ENCODE results near the gene IL3RA. TPM values are rescaled to one million over a fixed set of nuclear protein-coding genes. Genes with fewer than 3 reads are reported as not detected.
"Not testable (repeated sequence)": the region's sequence is repeated elsewhere in the genome, so short reads cannot be mapped to it uniquely, and the experiment has no call there.

IL3RA gene
- total RNA-seq, 1 donor from 2014 or later, result not detected

- no peak for DNase-seq (ENCODE audit: low spot score, unreplicated experiment)
- no peak overlapping the region for H3K4me3 Mint-ChIP-seq (ENCODE audit: low read depth)
- H3K9me3 Mint-ChIP-seq (ENCODE audit: low read depth), result no peaks in the 10 kb centered on the region
These were observed 65.2 kb downstream of the IL3RA start for GRCh38 chrX:1401611-1402430.

GRCh38 chrX:1403228-1403627, 66.6 kb downstream of the IL3RA start:
- Mint-ChIP-seq H3K9me3 (ENCODE audit: low read depth) (no peaks in the 10 kb centered on the region), H3K27me3 (no peaks in the 10 kb centered on the region), H3K36me3 (ENCODE audit: insufficient read depth) (no peaks in the 10 kb centered on the region), H3K4me1 (ENCODE audit: low read depth) (no peaks in the 10 kb centered on the region), H3K27ac (no peak overlapping the region), H3K4me3 (ENCODE audit: low read depth) (no peak overlapping the region)
- no peak for TF ChIP-seq CTCF (IDR thresholded peaks at IDR 0.05; ENCODE audit: unreplicated experiment)
- no peak for DNase-seq (ENCODE audit: low spot score, unreplicated experiment)

More at GRCh38 chrX:1401611-1402430, 65.2 kb downstream of the IL3RA start:
- Mint-ChIP-seq H3K27ac (no peak overlapping the region), H3K36me3 (ENCODE audit: insufficient read depth) (peaks cover 1% of the 10 kb centered on the region), H3K27me3 (no peaks in the 10 kb centered on the region), H3K4me1 (ENCODE audit: low read depth) (no peaks in the 10 kb centered on the region)
- no peak for TF ChIP-seq CTCF (IDR thresholded peaks at IDR 0.05; ENCODE audit: unreplicated experiment)

GRCh38 chrX:1403867-1404266, 67.3 kb downstream of the IL3RA start:
- not testable (repeated sequence) for H3K4me3 Mint-ChIP-seq (ENCODE audit: low read depth); H3K27me3 Mint-ChIP-seq; H3K9me3 Mint-ChIP-seq (ENCODE audit: low read depth); DNase-seq (ENCODE audit: low spot score, unreplicated experiment); H3K36me3 Mint-ChIP-seq (ENCODE audit: insufficient read depth); H3K4me1 Mint-ChIP-seq (ENCODE audit: low read depth); H3K27ac Mint-ChIP-seq

- H3K27ac Mint-ChIP-seq; H3K36me3 Mint-ChIP-seq (ENCODE audit: insufficient read depth); H3K4me3 Mint-ChIP-seq (ENCODE audit: low read depth); H3K27me3 Mint-ChIP-seq; H3K4me1 Mint-ChIP-seq (ENCODE audit: low read depth); DNase-seq (ENCODE audit: low spot score, unreplicated experiment); H3K9me3 Mint-ChIP-seq (ENCODE audit: low read depth): not testable (repeated sequence)
These were observed 69.2 kb downstream of the IL3RA start for GRCh38 chrX:1405769-1406168.

- Mint-ChIP-seq H3K36me3 (ENCODE audit: insufficient read depth) (no peaks in the 10 kb centered on the region), H3K27me3 (no peaks in the 10 kb centered on the region), H3K4me1 (ENCODE audit: low read depth) (no peaks in the 10 kb centered on the region), H3K9me3 (ENCODE audit: low read depth) (no peaks in the 10 kb centered on the region), H3K27ac (no peak overlapping the region), H3K4me3 (ENCODE audit: low read depth) (no peak overlapping the region)
- DNase-seq (ENCODE audit: low spot score, unreplicated experiment), result no peak
- TF ChIP-seq CTCF (IDR thresholded peaks at IDR 0.05; ENCODE audit: unreplicated experiment), result no peak
These were observed 70.5 kb downstream of the IL3RA start for GRCh38 chrX:1407035-1407434.

GRCh38 chrX:1411326-1411725, 74.7 kb downstream of the IL3RA start:
- Mint-ChIP-seq H3K27me3 (no peaks in the 10 kb centered on the region), H3K4me3 (ENCODE audit: low read depth) (no peak overlapping the region), H3K27ac (no peak overlapping the region), H3K36me3 (ENCODE audit: insufficient read depth) (peaks cover 14% of the 10 kb centered on the region), H3K9me3 (ENCODE audit: low read depth) (no peaks in the 10 kb centered on the region), H3K4me1 (ENCODE audit: low read depth) (no peaks in the 10 kb centered on the region)
- TF ChIP-seq CTCF (IDR thresholded peaks at IDR 0.05; ENCODE audit: unreplicated experiment), result no peak
- no peak for DNase-seq (ENCODE audit: low spot score, unreplicated experiment)

All from progenitor cell of endocrine pancreas (in vitro differentiated cells).